ENCODE data around the gene NCAPG2.

NCAPG2 gene

GRCh38 chr7:158588878-158589442, 115.6 kb downstream of the NCAPG2 start:
- DNase-seq, result no peak

GRCh38 chr7:158588085-158588877, 116.3 kb downstream of the NCAPG2 start:
- no peak for DNase-seq

GRCh38 chr7:158587162-158588084, 117.2 kb downstream of the NCAPG2 start, which contains the start of gene PTPRN2:
Gene PTPRN2 (minus strand): TSS chr7:158587823.
- peak; percentile 59 for DNase-seq

GRCh38 chr7:158586499-158587161, 118.0 kb downstream of the NCAPG2 start:
- DNase-seq, result no peak

GRCh38 chr7:158585721-158586498, 118.7 kb downstream of the NCAPG2 start:
- no peak for DNase-seq

- DNase-seq, result no peak
Observed at GRCh38 chr7:158584407-158584806, 120.2 kb downstream of the NCAPG2 start.

GRCh38 chr7:158583810-158584209, 120.8 kb downstream of the NCAPG2 start:
- DNase-seq, result no peak

GRCh38 chr7:158583143-158583542, 121.5 kb downstream of the NCAPG2 start:
- DNase-seq, result no peak

GRCh38 chr7:158582089-158582456, 122.5 kb downstream of the NCAPG2 start:
- no peak for DNase-seq

- DNase-seq, result no peak
Observed at GRCh38 chr7:158581440-158582088, 123.0 kb downstream of the NCAPG2 start.
